Measurements from ENCODE around the gene TAS1R2. TPM values are rescaled to one million over a fixed set of nuclear protein-coding genes. Genes with fewer than 3 reads are reported as not detected.
"Not testable (repeated sequence)": the region's sequence is repeated elsewhere in the genome, so short reads cannot be mapped to it uniquely, and the experiment has no call there.

Gene TAS1R2
- total RNA-seq = 0.05 TPM in 1 of 2 replicates, not detected in the other
- not detected for polyA plus RNA-seq (2012)

GRCh38 chr1:18859560-18859959 is at the start of gene TAS1R2:
TSS of gene TAS1R2 (minus strand) at chr1:18859660. CDS start at chr1:18859660, 0 bp downstream.
- no peak for DNase-seq (ENCODE audit: low read depth)

GRCh38 chr1:18907917-18908845 is 48.7 kb upstream of the TAS1R2 start:
- peak; percentile 50 for DNase-seq (ENCODE audit: low read depth)

DNA sequence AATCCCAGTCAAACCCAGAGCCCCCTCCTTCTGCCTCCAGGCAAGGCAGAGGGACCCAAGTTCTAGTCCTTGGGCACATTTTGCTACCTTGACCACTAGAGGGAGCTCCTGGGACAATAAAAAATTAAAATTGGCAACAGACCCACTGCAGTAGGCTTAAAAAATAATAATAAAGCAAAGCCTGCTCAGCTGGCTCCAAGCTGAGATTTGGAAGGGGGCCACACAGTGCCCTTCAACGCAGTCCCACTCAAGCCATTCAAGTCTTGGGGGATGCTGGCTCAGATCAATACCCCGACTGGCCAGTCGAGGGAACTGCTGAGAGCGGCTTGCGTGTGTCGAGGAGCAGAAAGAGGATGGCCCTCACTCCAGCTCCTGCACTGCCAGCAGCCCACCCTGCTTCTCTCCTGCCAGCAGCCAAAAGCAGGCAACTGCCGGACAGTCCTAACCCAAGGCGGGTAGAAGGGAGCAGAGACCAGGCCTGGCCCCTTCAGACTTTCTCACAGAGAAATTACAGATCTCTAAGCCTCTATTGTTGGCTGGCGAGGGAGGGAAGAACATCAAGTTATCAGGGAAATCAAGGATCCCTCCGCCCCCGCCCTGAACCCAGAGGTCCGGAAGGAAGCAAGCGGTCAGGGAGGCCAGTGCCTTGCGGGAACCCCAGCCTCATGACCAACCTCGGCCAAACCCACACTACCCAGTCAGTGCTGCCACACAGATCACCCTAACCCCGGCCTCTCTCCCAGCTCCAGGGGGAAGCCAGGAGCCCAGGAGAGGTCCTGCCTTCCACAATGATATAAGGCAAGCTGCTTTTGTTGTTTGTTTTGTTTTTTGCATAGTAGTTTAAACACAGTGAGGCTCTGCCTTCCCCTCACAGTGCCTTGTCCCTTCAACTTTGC is 47.8 kb upstream of the TAS1R2 start:
- DNase-seq (ENCODE audit: low read depth) = peak; percentile 78

DNA sequence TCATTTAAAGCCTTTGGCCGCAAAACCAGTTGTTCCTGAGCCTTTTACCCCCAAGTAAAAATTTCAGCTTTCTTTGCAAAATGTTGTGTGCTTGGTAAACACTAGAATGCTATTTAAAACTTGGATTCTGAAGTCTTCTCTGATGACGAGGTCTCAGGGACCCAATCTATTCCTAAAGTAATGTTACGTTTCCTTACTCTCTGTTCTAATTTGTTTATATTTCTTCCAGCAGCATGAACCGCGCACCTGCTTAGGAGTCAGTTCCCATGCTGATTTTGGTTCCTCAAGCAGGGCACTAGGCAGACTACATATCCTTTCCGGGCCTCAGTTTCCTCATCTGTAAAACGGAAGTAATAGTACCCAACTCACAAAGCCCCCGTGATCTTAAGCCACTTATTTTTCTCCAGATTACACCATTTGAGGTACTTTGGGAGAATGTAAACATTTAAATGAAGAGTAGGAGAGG is 43.9 kb upstream of the TAS1R2 start:
- no peak for DNase-seq (ENCODE audit: low read depth)

DNA sequence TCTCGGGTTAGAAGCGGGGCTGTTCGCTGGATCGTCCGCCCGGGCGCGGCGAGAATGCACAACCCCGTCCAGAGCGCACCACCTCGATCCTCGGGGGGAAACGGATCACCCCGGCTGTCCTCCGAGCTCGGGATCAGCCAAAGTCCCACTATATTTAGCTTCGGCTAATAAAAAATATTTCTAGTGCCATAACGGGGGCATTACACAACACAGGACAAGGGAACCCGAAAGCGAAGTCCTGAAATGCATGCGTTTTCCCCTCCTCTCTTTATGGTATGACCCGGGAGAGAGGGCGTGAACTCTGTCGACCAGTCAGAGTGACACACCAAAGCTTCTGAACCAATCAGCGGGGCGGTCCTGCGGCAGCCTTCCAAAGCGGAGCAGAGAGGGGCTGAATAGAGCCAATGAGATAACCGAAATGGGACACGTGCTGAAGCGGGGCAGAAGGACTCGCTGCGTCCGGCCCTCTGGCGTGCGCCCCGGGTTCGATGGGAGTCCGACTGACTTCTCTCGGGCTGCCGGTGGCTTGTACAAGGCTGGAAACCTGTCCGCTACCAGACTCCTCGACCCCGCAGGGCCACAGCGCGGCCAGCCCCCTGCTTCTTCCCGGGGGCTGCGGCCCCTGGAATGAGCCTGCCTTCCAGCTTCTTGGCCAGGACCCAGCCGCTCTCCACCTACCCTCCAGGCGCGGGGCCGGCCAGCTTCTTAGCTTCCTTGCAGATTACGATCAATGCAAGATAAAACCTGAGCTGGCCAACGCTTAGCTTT is 43.2 kb upstream of the TAS1R2 start, which contains the start of gene ALDH4A1:
Gene ALDH4A1, minus strand, starts transcription at position 33 of the 768 bp plus-strand sequence. Its CDS starts 32 bp downstream, at position 1.
- DNase-seq (ENCODE audit: low read depth) = peak; percentile 99

- DNase-seq (ENCODE audit: low read depth) = peak; percentile 54
Measured at GRCh38 chr1:18901952-18902522, 42.6 kb upstream of the TAS1R2 start.

DNA sequence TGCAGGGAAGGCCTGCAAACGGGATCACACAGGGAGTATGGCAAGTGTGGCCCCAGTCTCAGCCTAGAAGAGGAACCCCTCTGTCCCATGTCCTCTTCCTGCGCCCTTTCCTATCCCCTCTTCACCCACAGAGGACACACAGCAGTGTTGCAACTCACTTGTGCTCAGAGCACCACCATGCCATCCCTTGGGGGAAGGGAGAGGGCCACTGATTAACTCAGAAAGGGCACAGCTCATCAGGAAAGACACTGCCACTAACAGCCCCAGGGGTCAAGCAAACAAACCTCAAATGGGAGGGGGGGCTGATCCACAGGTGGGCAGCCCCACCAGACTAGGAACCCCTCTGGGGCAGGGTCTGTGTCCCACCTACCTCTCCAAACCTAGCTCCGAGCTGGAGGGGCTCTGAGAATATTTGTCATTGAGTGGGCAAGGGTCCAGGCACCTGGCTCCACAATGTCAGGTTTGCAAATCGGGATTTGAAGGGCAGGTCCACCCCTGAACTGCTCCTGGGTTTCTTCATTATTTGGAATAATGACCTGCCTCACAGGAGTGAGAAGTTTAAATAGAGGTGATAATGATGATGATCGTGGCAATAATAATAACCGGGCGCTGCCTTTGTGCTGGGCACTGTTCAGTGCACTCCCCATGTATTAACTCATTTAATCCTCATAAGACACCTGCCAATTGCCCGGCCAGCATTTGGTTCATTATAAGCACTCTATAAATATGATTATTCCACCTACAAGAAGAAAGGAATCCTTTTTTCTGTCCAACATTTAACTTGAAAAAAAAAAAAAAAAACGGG is 41.9 kb upstream of the TAS1R2 start:
- no peak for DNase-seq (ENCODE audit: low read depth)

DNA sequence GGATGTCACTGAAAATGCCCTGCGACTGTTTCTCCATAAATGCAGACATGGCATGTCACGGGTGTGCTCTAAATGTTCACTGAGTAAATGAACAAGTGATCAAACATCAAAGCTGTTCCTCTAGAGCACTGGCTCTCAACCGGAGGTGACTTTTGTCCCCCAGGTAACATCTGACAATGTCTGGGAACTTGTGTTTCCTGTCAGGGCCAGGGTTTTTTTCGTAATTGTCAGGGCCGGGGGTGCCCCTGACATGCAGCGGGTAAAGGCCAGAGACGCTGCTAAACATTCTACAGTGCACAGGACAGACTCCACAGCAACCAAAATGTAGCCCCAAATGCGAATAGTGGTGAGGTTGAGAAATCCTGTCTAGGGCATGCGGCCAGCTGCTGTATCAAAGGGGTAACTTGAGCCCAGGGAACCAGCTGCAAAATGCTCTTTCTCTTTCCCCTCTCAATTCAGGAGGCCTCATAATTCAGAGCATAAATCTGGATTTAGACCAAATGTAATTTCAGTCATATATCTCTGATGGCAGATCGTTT is 40.9 kb upstream of the TAS1R2 start:
- peak; percentile 69 for DNase-seq (ENCODE audit: low read depth)

DNA sequence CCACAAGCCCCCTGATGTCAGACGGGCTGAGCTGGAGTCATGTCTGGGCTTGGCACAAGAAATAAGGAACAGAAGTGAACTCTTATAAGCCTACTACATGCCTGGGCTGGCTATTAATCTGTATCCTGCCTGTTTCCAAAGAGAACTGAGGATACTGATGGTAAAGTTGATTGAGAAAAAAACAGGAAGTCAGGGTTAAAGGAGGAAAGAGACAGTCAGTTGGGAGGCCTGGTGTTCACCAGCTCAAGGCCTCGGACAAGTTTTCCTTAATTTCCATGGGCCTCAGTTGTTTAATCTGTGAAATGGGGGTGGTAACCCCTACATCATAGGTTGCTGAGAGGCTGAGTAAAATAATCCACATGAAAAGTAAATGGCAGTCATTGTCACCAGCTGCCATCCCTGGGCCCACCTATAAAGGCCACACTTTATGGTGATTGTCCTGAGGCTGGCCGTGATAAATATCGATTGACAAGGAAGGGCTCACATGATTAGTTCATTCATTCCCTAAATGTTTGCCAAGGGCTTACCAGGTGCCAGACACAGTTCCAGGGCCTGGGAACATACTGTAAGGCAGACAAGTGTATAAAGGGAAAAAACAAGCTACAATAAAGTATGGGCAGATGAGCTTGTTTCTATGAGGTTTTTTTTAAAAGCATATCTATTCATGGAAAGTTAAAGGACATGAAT is 40.0 kb upstream of the TAS1R2 start:
- no peak for DNase-seq (ENCODE audit: low read depth)

GRCh38 chr1:18898567-18898966 is 39.1 kb upstream of the TAS1R2 start:
- no peak for DNase-seq (ENCODE audit: low read depth)

GRCh38 chr1:18895317-18895716 is 35.9 kb upstream of the TAS1R2 start:
- DNase-seq (ENCODE audit: low read depth) = no peak

GRCh38 chr1:18893120-18893519 is 33.7 kb upstream of the TAS1R2 start:
- no peak for DNase-seq (ENCODE audit: low read depth)

DNA sequence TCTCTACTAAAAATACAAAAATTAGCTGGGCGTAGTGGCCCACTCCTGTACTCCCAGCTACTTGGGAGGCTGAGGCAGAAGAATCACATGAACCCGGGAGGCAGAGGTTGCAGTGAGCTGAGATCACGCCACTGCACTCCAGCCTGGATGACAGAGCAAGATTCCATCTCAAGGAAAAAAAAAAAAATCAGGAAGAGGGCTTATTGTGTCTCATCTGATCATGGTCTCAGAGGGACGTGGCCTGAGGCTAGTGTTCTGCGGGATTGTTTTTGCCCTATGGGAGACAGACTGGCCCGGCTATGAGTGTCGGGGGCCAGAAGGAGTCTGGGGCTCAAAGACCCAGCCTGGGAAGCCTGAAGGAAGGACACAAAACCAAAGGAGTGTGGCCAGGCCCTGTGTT is 32.4 kb upstream of the TAS1R2 start:
- DNase-seq (ENCODE audit: low read depth) = not testable (repeated sequence)

- DNase-seq (ENCODE audit: low read depth) = no peak
Measured at GRCh38 chr1:18891426-18891780, 31.9 kb upstream of the TAS1R2 start.

DNA sequence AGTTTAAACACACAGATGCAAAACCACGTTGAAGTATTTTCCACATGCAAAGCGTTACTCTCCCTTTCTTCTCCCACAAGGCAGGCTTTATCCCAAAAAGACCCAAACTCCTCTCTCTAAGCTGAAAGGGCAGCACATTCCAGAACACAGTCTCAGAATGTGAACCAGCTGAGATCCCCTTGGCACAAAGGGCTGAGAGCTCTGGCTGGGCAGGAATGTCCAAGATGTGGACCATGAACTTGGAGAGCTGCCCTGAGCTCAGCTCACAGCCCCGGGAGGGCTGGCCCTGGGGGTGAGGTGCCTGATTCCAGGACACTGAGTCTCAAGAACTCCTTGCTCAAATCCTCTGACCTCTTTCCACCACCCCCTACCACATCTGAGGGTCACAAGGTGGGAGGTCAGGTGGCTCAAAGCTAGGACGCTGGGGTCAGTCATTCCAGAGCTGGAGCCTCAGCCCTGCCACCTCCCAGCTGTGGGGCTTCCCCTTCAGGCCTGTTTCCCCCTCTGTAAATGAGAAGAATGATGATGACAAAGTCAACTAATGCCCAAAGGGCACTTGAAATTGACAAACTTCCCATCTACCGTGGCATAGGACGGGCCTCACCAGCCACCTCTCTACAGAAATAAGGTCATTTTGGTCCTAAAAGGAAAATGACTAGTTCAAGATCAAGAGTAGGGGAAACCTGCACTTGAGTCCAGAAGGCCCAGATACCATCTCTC is 31.4 kb upstream of the TAS1R2 start:
- peak; percentile 54 for DNase-seq (ENCODE audit: low read depth)

DNA sequence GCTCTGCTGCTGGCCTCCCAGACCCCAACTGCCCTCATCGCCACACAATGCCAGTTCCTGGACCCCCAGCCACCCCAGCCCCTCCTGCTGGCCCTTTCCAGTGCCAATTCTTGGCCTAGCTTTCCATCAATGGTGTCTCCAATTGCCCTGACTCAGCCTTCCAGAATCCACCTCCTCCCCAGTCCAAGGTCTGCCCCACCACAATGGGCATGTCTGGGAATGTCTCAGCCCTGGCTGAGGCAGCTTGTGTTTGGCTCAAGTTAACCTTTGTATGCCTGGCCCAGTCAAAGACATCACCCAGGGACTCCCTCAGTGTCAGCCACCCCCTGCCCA is 26.5 kb upstream of the TAS1R2 start:
- peak; percentile 90 for DNase-seq (ENCODE audit: low read depth)

DNA sequence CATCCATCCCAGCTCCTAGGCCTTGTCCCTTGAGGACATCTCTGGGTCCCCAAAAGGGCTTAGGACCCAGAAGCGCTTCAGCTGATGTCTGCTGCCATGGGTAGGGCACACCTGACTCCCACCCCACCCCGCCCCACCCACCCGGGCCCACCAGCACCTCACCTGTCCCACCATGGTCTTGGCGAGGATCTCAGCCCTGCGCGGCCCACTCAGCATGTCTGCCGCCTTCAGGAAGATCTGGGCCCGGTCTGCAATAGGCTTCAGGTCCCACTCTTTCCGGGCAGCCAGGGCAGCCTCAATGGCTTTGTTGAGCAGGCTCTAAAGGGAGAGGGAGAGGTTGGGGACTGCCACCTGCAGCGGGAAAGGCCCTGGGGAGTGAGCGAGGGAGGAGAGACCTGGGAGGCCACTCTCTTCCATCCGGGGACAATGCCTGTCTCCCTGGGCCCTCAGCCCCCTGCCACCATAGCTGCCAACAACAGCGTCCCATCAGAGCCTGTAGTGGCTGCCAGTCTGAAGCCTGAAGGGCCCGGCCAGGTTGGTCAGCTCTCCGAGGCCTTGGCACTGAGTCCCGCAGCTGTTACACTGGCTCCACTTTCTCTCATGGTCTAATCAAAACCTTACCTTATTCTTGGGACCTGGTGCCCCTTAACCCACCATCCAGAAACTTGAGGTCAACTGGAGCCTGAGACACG is 26.0 kb upstream of the TAS1R2 start:
- DNase-seq (ENCODE audit: low read depth) = peak; percentile 74

DNA sequence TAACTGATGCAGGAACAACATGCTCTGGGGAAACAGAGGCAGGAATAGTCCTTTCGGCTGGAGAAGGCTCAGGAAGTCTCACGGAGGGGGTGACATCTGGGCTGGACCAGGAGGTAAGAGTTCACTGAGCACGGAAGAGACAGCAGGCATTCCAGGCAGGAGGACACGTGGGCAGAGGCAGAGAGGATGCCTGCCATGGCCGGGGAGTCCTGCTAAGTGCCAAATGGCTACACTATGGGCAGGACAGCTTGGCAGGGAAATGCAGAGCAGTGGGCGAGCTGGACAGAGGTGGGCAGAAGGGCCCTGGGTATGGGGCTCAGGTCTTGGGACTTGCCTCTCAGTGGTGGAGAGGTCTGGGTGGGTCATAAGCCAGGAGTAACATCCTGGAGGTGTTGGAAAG is 25.3 kb upstream of the TAS1R2 start:
- DNase-seq (ENCODE audit: low read depth) = no peak

Measured in myocyte (in vitro differentiated cells).